GM20000 (cell line): ENCODE data around the gene POR.
A peak's percentile ranks its signal among the peaks of the same experiment; 100 is the strongest.

Source experiments
- DNase-seq: peaks from one replicate; pipeline ENCODE4 v3.0.0; 2012; ENCODE audit warnings: low spot score
- CTCF ChIP-seq: IDR thresholded peaks from 2 replicates; pipeline ENCODE4 v1.5.1; 2012; ENCODE audit warnings: mild to moderate bottlenecking, control low read depth; ENCODE audit errors: extremely low read depth, missing control alignments

Gene POR

GRCh38 chr7:75914655-75915415, at the start of gene POR:
Gene POR, plus strand, starts transcription at chr7:75915155. Its CDS starts 38,847 bp downstream, at chr7:75954002.
- no peak for TF ChIP-seq CTCF
- peak; percentile 98 for DNase-seq

GRCh38 chr7:75866114-75866488, 48.9 kb upstream of the POR start:
- TF ChIP-seq CTCF, result no peak

GRCh38 chr7:75866489-75867389, 48.2 kb upstream of the POR start:
- peak; percentile 77 for DNase-seq
- peak; percentile 99 for TF ChIP-seq CTCF

More at GRCh38 chr7:75866114-75866488, 48.9 kb upstream of the POR start:
- no peak for DNase-seq

- DNase-seq, result no peak
- no peak for TF ChIP-seq CTCF
Observed at GRCh38 chr7:75867390-75867717, 47.6 kb upstream of the POR start.

GRCh38 chr7:75868153-75868552, 46.8 kb upstream of the POR start:
- TF ChIP-seq CTCF, result no peak
- no peak for DNase-seq

- no peak for TF ChIP-seq CTCF
- DNase-seq, result no peak
Observed at GRCh38 chr7:75869776-75870379, 45.1 kb upstream of the POR start.

- no peak for TF ChIP-seq CTCF
- DNase-seq, result no peak
Observed at GRCh38 chr7:75870557-75871161, 44.3 kb upstream of the POR start.
